K562 (cell line): ENCODE data around the gene RNGTT. TPM values are rescaled to one million over a fixed set of nuclear protein-coding genes. Genes with fewer than 3 reads are reported as not detected.

Source experiments
- DPF2 ChIP-seq: fragments of 450-650 bp; IDR thresholded peaks from 2 replicates; pipeline ENCODE4 v1.6.1; 2016
- ESRRA ChIP-seq: fragments of 450-650 bp; IDR thresholded peaks from 2 replicates; pipeline ENCODE4 v1.6.1; 2014; ENCODE audit warnings: low read depth, mild to moderate bottlenecking, moderate library complexity, borderline replicate concordance
- ETS2 ChIP-seq: IDR thresholded peaks from 2 replicates; pipeline ENCODE4 v1.6.1; 2016; ENCODE audit warnings: borderline replicate concordance, missing genetic modification characterization, mild to moderate bottlenecking, moderate library complexity, missing compliant biosample characterization; ENCODE audit not compliant: poor library complexity, severe bottlenecking
- HOXB6 ChIP-seq: fragments of 250-450 bp; sonication (Bioruptor Pico); IDR thresholded peaks from 2 replicates; pipeline ENCODE4 v1.5.1; 2022; ENCODE audit warnings: mild to moderate bottlenecking, borderline replicate concordance
- KLF13 ChIP-seq: fragments of 450-650 bp; IDR thresholded peaks from 2 replicates; pipeline ENCODE4 v1.6.1; 2016; ENCODE audit warnings: missing genetic modification characterization, low read depth, mild to moderate bottlenecking, missing compliant biosample characterization, moderate library complexity, borderline replicate concordance
- MCM3 ChIP-seq: fragments of 450-650 bp; IDR thresholded peaks from 2 replicates; pipeline ENCODE4 v1.6.1; 2016
- MECOM ChIP-seq: fragments of 250-450 bp; sonication (Bioruptor Pico); IDR thresholded peaks from 2 replicates; pipeline ENCODE4 v1.8.0; 2022; ENCODE audit warnings: inconsistent platforms
- NR4A1 ChIP-seq, 2 experiments: fragments of 250-450 bp in 1 of 2; fragments of 450-650 bp in 1 of 2; sonication (Bioruptor Pico) in 1 of 2; IDR thresholded peaks; 2 replicates each; pipeline versions ENCODE4 v1.4.0 to v1.6.1; 2016 to 2020; ENCODE audit warnings: mild to moderate bottlenecking in 2 of 2, missing compliant biosample characterization in 1 of 2, missing genetic modification characterization in 1 of 2, moderate library complexity in 1 of 2
- PPARD ChIP-seq: fragments of 250-450 bp; sonication (Bioruptor Pico); IDR thresholded peaks from 2 replicates; pipeline ENCODE4 v1.8.0; 2022; ENCODE audit warnings: inconsistent platforms, mild to moderate bottlenecking, moderate library complexity
- PTRF ChIP-seq: fragments of 450-650 bp; IDR thresholded peaks from 2 replicates; pipeline ENCODE4 v1.6.1; 2016; ENCODE audit warnings: mild to moderate bottlenecking, missing genetic modification characterization, missing compliant biosample characterization
- TAF7 ChIP-seq: fragments of 450-650 bp; IDR thresholded peaks from 2 replicates; pipeline ENCODE4 v1.6.1; 2016; ENCODE audit warnings: missing genetic modification characterization, missing compliant biosample characterization
- ZKSCAN3 ChIP-seq: fragments of 250-450 bp; sonication (Bioruptor Pico); IDR thresholded peaks from 2 replicates; pipeline ENCODE4 v1.4.0; 2020
- ZNF449 ChIP-seq: fragments of 250-450 bp; sonication (Bioruptor Pico); IDR thresholded peaks from 2 replicates; pipeline ENCODE4 v1.8.0; 2022; ENCODE audit warnings: moderate library complexity, mild to moderate bottlenecking, inconsistent platforms
- ZNF561 ChIP-seq: fragments of 450-650 bp; formaldehyde crosslinking; conservative IDR thresholded peaks from 2 replicates; pipeline ENCODE4 v1.4.0; 2020; ENCODE audit warnings: mild to moderate bottlenecking, moderate library complexity
- ZNF717 ChIP-seq: fragments of 250-450 bp; sonication (Bioruptor Pico); IDR thresholded peaks from 2 replicates; pipeline ENCODE4 v1.5.0; 2021
- ZNF79 ChIP-seq: fragments of 250-450 bp; sonication (Bioruptor Pico); IDR thresholded peaks from 2 replicates; pipeline ENCODE4 v1.4.0; 2020; ENCODE audit warnings: low read depth, mild to moderate bottlenecking, moderate library complexity
- polyA plus RNA-seq, 8 experiments: library from polyadenylated mRNA; depleted of rRNA in 4 of 8; stranded (reverse) in 5 of 8; unstranded in 3 of 8; fragments of >200 nt; fragmentation: Nextera tagmentation in 2 of 8; fragmentation: Illumina TruSeq in 1 of 8; extraction: Ambion mirVana in 2 of 8; extraction: Trizol in 1 of 8; gene quantifications; 2 replicates each; pipeline versions ENCODE4 v1.2.1 to v1.2.3, GENCODE V29; 2011 to 2014; ENCODE audit warnings: inconsistent platforms in 1 of 8, missing spikeins in 1 of 8
- total RNA-seq, 7 experiments: library from RNA; depleted of rRNA in 6 of 7; stranded (reverse); fragments of >200 nt in 6 of 7; fragmentation: Illumina TruSeq in 2 of 7; extraction: Trizol in 2 of 7; gene quantifications; 2 replicates each; pipeline versions ENCODE4 v1.2.1 to v1.2.3, GENCODE V29; 2011 to 2021; ENCODE audit warnings: low replicate concordance in 1 of 7
- TF ChIP-seq, protein P1 (sequence below): fragments of 450-650 bp; IDR thresholded peaks from 2 replicates; pipeline ENCODE4 v1.6.1; 2016; ENCODE audit warnings: mild to moderate bottlenecking, moderate library complexity

Gene RNGTT
- total and polyA plus RNA-seq, 9 of the 15 experiments (the other 6 are each of a cell fraction or from before 2014, with no cell fraction given) = 6.1 to 31.7 (median 19.5) TPM

GRCh38 chr6:89008815-89009374 lies 45.5 kb upstream of the RNGTT start (continued):
- 0 out of 2 replicates have a peak, but pooled peaks have one; percentile 48 for TF ChIP-seq ZNF561 (CRISPR knock-in tag)
- no peak for TF ChIP-seq MCM3
- TF ChIP-seq DPF2 = no peak
- peak; percentile 89 for TF ChIP-seq ZNF449 (CRISPR knock-in tag)
- TF ChIP-seq ZNF79 = peak; percentile 82
- no peak for TF ChIP-seq PPARD (CRISPR knock-in tag)
- peak; percentile 78 for TF ChIP-seq MECOM (CRISPR knock-in tag)
- no peak for TF ChIP-seq NR4A1 (CRISPR knock-in tag; IDR thresholded peaks at IDR 0.05)
- TF ChIP-seq NR4A1 (tag; IDR thresholded peaks at IDR 0.05) = peak; percentile 97
- peak; percentile 90 for TF ChIP-seq PTRF (tag)
- TF ChIP-seq, protein P1, sequence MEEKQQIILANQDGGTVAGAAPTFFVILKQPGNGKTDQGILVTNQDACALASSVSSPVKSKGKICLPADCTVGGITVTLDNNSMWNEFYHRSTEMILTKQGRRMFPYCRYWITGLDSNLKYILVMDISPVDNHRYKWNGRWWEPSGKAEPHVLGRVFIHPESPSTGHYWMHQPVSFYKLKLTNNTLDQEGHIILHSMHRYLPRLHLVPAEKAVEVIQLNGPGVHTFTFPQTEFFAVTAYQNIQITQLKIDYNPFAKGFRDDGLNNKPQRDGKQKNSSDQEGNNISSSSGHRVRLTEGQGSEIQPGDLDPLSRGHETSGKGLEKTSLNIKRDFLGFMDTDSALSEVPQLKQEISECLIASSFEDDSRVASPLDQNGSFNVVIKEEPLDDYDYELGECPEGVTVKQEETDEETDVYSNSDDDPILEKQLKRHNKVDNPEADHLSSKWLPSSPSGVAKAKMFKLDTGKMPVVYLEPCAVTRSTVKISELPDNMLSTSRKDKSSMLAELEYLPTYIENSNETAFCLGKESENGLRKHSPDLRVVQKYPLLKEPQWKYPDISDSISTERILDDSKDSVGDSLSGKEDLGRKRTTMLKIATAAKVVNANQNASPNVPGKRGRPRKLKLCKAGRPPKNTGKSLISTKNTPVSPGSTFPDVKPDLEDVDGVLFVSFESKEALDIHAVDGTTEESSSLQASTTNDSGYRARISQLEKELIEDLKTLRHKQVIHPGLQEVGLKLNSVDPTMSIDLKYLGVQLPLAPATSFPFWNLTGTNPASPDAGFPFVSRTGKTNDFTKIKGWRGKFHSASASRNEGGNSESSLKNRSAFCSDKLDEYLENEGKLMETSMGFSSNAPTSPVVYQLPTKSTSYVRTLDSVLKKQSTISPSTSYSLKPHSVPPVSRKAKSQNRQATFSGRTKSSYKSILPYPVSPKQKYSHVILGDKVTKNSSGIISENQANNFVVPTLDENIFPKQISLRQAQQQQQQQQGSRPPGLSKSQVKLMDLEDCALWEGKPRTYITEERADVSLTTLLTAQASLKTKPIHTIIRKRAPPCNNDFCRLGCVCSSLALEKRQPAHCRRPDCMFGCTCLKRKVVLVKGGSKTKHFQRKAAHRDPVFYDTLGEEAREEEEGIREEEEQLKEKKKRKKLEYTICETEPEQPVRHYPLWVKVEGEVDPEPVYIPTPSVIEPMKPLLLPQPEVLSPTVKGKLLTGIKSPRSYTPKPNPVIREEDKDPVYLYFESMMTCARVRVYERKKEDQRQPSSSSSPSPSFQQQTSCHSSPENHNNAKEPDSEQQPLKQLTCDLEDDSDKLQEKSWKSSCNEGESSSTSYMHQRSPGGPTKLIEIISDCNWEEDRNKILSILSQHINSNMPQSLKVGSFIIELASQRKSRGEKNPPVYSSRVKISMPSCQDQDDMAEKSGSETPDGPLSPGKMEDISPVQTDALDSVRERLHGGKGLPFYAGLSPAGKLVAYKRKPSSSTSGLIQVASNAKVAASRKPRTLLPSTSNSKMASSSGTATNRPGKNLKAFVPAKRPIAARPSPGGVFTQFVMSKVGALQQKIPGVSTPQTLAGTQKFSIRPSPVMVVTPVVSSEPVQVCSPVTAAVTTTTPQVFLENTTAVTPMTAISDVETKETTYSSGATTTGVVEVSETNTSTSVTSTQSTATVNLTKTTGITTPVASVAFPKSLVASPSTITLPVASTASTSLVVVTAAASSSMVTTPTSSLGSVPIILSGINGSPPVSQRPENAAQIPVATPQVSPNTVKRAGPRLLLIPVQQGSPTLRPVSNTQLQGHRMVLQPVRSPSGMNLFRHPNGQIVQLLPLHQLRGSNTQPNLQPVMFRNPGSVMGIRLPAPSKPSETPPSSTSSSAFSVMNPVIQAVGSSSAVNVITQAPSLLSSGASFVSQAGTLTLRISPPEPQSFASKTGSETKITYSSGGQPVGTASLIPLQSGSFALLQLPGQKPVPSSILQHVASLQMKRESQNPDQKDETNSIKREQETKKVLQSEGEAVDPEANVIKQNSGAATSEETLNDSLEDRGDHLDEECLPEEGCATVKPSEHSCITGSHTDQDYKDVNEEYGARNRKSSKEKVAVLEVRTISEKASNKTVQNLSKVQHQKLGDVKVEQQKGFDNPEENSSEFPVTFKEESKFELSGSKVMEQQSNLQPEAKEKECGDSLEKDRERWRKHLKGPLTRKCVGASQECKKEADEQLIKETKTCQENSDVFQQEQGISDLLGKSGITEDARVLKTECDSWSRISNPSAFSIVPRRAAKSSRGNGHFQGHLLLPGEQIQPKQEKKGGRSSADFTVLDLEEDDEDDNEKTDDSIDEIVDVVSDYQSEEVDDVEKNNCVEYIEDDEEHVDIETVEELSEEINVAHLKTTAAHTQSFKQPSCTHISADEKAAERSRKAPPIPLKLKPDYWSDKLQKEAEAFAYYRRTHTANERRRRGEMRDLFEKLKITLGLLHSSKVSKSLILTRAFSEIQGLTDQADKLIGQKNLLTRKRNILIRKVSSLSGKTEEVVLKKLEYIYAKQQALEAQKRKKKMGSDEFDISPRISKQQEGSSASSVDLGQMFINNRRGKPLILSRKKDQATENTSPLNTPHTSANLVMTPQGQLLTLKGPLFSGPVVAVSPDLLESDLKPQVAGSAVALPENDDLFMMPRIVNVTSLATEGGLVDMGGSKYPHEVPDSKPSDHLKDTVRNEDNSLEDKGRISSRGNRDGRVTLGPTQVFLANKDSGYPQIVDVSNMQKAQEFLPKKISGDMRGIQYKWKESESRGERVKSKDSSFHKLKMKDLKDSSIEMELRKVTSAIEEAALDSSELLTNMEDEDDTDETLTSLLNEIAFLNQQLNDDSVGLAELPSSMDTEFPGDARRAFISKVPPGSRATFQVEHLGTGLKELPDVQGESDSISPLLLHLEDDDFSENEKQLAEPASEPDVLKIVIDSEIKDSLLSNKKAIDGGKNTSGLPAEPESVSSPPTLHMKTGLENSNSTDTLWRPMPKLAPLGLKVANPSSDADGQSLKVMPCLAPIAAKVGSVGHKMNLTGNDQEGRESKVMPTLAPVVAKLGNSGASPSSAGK = no peak
- TF ChIP-seq ZNF717 = no peak
- TF ChIP-seq TAF7 (tag) = peak; percentile 78
- no peak for TF ChIP-seq ESRRA
- TF ChIP-seq KLF13 = 0 out of 2 replicates have a peak, but pooled peaks have one; percentile 16
- TF ChIP-seq ZKSCAN3 (CRISPR knock-in tag) = 0 out of 2 replicates have a peak, but pooled peaks have one; percentile 45
- no peak for TF ChIP-seq ETS2 (tag)
- no peak for TF ChIP-seq HOXB6
